Colonic mucosa (tissue), 4 donors: Measurements from ENCODE around the gene GPR3. TPM values are rescaled to one million over a fixed set of nuclear protein-coding genes. Genes with fewer than 3 reads are reported as not detected.

ENCODE experiments used
- DNase-seq: peaks from one replicate; pipeline ENCODE4 v3.0.0-alpha.2; 2020
- H3K27ac ChIP-seq: fragments of 200-600 bp; one replicate; pipeline ENCODE4 v1.8.0; 2021
- H3K27me3 ChIP-seq: fragments of 200-600 bp; one replicate; pipeline ENCODE4 v1.8.0; 2021
- H3K36me3 ChIP-seq: fragments of 200-600 bp; one replicate; pipeline ENCODE4 v1.8.0; 2021
- H3K4me1 ChIP-seq: fragments of 200-600 bp; one replicate; pipeline ENCODE4 v1.8.0; 2021; ENCODE audit warnings: mild to moderate bottlenecking
- H3K4me3 ChIP-seq: fragments of 200-600 bp; one replicate; pipeline ENCODE4 v1.8.0; 2021
- H3K9ac ChIP-seq, 2 donors: one replicate each; pipeline ENCODE4 v1.7.0; 2013; ENCODE audit warnings: control low read depth in 2 of 2, low read depth in 2 of 2, low read length in 2 of 2
- H3K9me3 ChIP-seq: fragments of 200-600 bp; one replicate; pipeline ENCODE4 v1.8.0; 2021
- intact Hi-C: fragments of 100-400 bp; cut with DNase I; formaldehyde crosslinking; loops from one replicate; pipeline ENCODE4 v1.14.1; 2022
- total RNA-seq, 2 donors: library from RNA; stranded (reverse); fragmentation: NEBNext Ultra II Directional in 1 of 2; extraction: Animal tissue kit (Norgen Biotek cat#: 25700) in 1 of 2; gene quantifications; one replicate each; pipeline ENCODE4 v1.2.1, GENCODE V29; 2021
- TF ChIP-seq, protein P1 (sequence below): fragments of 200-600 bp; IDR thresholded peaks from one replicate; pipeline ENCODE4 v1.8.0; 2022; ENCODE audit warnings: antibody characterized with exemption, mild to moderate bottlenecking
- donor health status: healthy.
- donor health status: DM: no; HTN: no; CAD: no.
- donor health status: DM: no; HTN: no; CAD: no.

The GPR3 gene
- total RNA-seq, 2 donors from 2014 or later: 0.32 to 0.49 TPM

DNA sequence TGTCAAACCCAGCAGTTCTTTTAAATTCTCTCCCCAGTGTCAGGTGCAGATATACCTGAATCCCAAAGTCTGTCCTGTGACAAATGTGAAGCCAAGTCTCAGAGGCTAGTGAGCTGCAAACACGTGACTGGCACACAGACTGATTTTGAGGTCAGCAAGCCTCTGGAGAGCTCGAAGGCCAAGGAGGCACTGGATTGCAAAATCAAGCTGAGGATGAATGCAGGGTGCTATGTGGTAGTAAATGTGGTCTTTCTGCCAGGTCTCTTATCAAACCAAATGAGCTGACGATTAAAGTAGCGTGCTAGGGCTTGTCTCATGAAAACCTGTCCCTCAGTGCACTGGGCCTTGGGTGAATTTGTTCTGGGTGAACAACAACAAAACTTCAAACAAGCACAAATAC is 20.6 kb downstream of the GPR3 start:
- Histone ChIP-seq H3K27me3 (no peaks in the 10 kb centered on the region), H3K4me1 (no peaks in the 10 kb centered on the region), H3K36me3 (peaks cover 23% of the 10 kb centered on the region), H3K9ac (no peak overlapping the region), H3K9me3 (no peaks in the 10 kb centered on the region), H3K4me3 (no peak overlapping the region), H3K27ac (no peak overlapping the region)
- no peak for DNase-seq
- intact Hi-C loops: no loop called here
- TF ChIP-seq, protein P1, sequence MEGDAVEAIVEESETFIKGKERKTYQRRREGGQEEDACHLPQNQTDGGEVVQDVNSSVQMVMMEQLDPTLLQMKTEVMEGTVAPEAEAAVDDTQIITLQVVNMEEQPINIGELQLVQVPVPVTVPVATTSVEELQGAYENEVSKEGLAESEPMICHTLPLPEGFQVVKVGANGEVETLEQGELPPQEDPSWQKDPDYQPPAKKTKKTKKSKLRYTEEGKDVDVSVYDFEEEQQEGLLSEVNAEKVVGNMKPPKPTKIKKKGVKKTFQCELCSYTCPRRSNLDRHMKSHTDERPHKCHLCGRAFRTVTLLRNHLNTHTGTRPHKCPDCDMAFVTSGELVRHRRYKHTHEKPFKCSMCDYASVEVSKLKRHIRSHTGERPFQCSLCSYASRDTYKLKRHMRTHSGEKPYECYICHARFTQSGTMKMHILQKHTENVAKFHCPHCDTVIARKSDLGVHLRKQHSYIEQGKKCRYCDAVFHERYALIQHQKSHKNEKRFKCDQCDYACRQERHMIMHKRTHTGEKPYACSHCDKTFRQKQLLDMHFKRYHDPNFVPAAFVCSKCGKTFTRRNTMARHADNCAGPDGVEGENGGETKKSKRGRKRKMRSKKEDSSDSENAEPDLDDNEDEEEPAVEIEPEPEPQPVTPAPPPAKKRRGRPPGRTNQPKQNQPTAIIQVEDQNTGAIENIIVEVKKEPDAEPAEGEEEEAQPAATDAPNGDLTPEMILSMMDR: no peak

DNA sequence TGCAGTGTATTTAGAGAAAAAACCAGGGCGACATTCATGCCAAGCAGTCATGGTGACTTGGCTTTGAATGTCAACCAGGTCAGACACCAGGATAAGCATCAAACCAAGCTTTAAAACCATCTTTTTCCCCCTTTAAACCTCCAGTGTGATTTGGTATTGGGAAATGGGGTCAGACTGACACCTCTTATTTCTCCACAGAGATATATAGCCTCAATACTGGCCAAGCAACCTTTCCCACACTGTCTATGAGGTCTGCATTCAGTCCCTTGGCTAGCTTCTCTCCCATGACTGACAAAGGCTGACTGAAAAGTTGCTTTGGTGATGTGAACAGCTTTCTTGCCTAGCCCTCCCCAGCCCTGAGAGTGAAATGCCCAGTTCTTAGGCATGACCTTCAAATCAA is 21.7 kb downstream of the GPR3 start:
- no peaks in the 10 kb centered on the region for H3K9me3 ChIP-seq
- H3K4me1 ChIP-seq: no peaks in the 10 kb centered on the region
- DNase-seq: no peak
- no peak overlapping the region for H3K9ac ChIP-seq
- peaks cover 23% of the 10 kb centered on the region for H3K36me3 ChIP-seq
- TF ChIP-seq, protein P1: no peak
- H3K27ac ChIP-seq: no peak overlapping the region
- H3K4me3 ChIP-seq: no peak overlapping the region
- intact Hi-C loops: no loop called here
- H3K27me3 ChIP-seq: no peaks in the 10 kb centered on the region

- H3K9me3 ChIP-seq: no peaks in the 10 kb centered on the region
- peak; percentile 56 for DNase-seq
- TF ChIP-seq, protein P1: peak; percentile 64
- H3K4me1 ChIP-seq: no peaks in the 10 kb centered on the region
- H3K36me3 ChIP-seq: peaks cover 18% of the 10 kb centered on the region
- no peaks in the 10 kb centered on the region for H3K27me3 ChIP-seq
- intact Hi-C loops: loop anchor here (5.0 kb wide), 2 partner anchors 56 to 191 kb away; no protein-coding TSS in a partner anchor
- no peak overlapping the region for H3K4me3 ChIP-seq
- no peak overlapping the region for H3K27ac ChIP-seq
- no peak overlapping the region for H3K9ac ChIP-seq
Observed at GRCh38 chr1:27416387-27417111, 24.1 kb downstream of the GPR3 start.

DNA sequence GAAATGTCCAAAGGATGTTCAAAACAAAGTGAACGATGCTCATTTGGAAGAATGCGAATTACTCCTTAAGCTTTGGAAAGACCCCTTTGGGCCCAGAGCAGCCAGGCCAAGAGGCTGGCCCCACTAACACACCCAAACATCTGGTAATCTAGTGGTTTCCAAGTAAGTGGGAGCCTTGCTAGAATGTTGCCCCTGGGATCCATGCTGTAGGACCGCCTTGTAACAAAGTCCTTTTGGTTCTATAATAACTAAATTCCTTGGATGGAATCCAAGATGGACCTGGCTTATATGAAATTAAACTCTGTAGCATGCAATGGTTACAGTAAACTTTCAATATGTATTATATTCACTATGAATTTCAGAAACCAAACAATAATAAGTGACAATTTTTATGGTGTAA is 25.3 kb downstream of the GPR3 start:
- no peaks in the 10 kb centered on the region for H3K27me3 ChIP-seq
- peak overlapping the region; percentile 34 for H3K27ac ChIP-seq
- H3K9ac ChIP-seq: no peak overlapping the region
- H3K4me3 ChIP-seq: no peak overlapping the region
- peaks cover 8% of the 10 kb centered on the region for H3K36me3 ChIP-seq
- DNase-seq: no peak
- TF ChIP-seq, protein P1: no peak
- no peaks in the 10 kb centered on the region for H3K4me1 ChIP-seq
- no peaks in the 10 kb centered on the region for H3K9me3 ChIP-seq
- intact Hi-C loops: loop anchor here (5.0 kb wide), 2 partner anchors 55 to 190 kb away; no protein-coding TSS in a partner anchor

DNA sequence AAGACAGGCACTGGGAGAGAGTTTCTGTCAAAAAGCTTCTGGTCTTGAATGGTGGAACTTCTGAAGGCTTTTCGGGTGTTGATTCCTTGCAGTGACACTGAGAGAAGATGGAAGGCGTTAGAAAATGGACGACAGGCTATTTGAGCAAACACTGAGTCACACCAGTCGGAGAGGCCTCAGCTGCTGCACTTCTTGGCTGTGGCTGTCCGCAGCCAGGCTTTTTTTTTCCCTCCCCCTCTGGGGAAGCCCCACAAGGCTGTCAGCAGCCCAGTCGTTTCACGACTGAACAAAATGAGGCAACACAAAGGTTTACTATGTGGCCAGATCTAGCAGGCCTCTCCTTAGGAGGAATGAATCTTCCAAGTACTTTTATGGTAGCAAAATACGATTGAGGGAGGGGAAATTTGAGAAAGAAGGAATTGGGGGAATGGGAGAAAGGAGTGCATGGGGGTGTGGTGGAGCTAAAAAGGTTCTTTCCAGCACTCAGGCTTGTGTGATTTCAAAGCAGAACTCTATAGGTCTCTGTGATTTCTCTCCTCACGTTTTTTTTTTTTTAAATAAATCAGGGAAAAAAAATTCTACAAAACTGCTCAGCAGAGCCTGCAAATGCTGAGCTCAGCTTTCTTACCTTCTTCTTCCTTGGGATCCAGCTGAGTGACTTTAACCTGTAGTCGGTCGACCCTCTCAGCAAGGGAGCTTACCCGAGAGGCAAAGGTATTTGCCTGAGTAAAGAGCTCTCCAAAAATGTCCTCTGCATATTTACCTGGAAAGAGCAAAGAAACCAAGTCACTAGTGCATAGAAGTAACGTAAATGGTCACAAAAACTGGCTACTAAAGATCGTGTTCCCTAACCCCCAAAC is 26.1 kb downstream of the GPR3 start:
- DNase-seq: peak; percentile 60
- H3K4me3 ChIP-seq: no peak overlapping the region
- H3K27me3 ChIP-seq: no peaks in the 10 kb centered on the region
- H3K4me1 ChIP-seq: no peaks in the 10 kb centered on the region
- H3K9ac ChIP-seq: no peak overlapping the region
- peak overlapping the region; percentile 34 for H3K27ac ChIP-seq
- no peaks in the 10 kb centered on the region for H3K9me3 ChIP-seq
- intact Hi-C loops: loop anchor here (5.0 kb wide), 2 partner anchors 54 to 189 kb away; no protein-coding TSS in a partner anchor
- peaks cover 4% of the 10 kb centered on the region for H3K36me3 ChIP-seq
- TF ChIP-seq, protein P1: no peak
